H1 (cell line): Measurements from ENCODE around the gene PRKAB1.

Experiments used
- CTCF ChIP-seq, 3 experiments: IDR thresholded peaks; 1 replicate in 2 of 3; 2 replicates in 1 of 3; pipeline versions ENCODE4 v1.5.1 to v1.6.1; 2011; ENCODE audit warnings: low read length in 3 of 3, mild to moderate bottlenecking in 3 of 3, inconsistent platforms in 2 of 3, low read depth in 1 of 3, moderate library complexity in 1 of 3; ENCODE audit not compliant: insufficient read depth in 1 of 3; ENCODE audit errors: control extremely low read depth in 1 of 3
- JUND ChIP-seq: IDR thresholded peaks from 2 replicates; pipeline ENCODE4 v1.6.1; 2011; ENCODE audit warnings: mild to moderate bottlenecking, improper control_type of control experiment, low read length
- TCF12 ChIP-seq: IDR thresholded peaks from 2 replicates; pipeline ENCODE4 v1.6.1; 2011; ENCODE audit warnings: low read depth, mild to moderate bottlenecking, low read length

DNA sequence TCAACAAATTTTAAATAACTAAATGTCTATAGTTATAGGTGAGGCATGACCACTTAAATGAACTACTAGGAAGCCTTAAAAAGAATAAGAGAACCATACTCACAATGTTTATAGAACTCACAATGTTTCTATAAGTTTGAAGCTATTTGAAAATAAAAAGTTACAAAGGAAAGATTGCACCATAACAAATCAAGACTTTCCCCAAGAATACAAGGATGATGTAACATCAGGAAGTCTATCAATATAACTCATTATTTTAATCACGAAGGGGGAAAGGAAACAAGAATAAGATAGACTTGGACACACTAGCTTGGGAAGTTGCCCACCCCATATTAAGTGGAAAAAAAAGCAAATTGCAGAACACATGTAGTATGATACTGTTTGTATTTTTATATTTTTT is 47.4 kb upstream of the PRKAB1 start:
- no peak for TF ChIP-seq TCF12
- TF ChIP-seq CTCF (IDR thresholded peaks at IDR 0.05; ENCODE audit: control extremely low read depth in 1 of 3, insufficient read depth in 1 of 3, low read depth in 1 of 3, low read length in 3 of 3) = no peak
- no peak for TF ChIP-seq JUND
